Large intestine (tissue), 3 donors: ENCODE results near the gene PACSIN1. TPM values are rescaled to one million over a fixed set of nuclear protein-coding genes. Genes with fewer than 3 reads are reported as not detected.
A peak's percentile ranks its signal among the peaks of the same experiment; 100 is the strongest.

Experiments used
- DNase-seq, 2 donors: peaks; one replicate each; pipeline versions ENCODE4 v3.0.0 to v3.0.0-alpha.2; 2013
- H3K27ac ChIP-seq: one replicate; pipeline ENCODE4 v1.5.1; 2013; ENCODE audit warnings: low read length
- H3K27me3 ChIP-seq: 2 replicates; pipeline ENCODE4 v1.6.1; 2013; ENCODE audit warnings: low read length; ENCODE audit not compliant: control insufficient read depth, insufficient read depth
- H3K36me3 ChIP-seq: 2 replicates; pipeline ENCODE4 v1.6.1; 2013; ENCODE audit warnings: low read length; ENCODE audit not compliant: control insufficient read depth, insufficient read depth
- H3K4me1 ChIP-seq: one replicate; pipeline ENCODE4 v1.6.1; 2013; ENCODE audit warnings: low read length; ENCODE audit not compliant: control insufficient read depth, insufficient read depth
- H3K4me3 ChIP-seq: one replicate; pipeline ENCODE4 v1.5.1; 2013; ENCODE audit warnings: low read length
- H3K9me3 ChIP-seq: one replicate; pipeline ENCODE4 v1.6.1; 2013; ENCODE audit warnings: mild to moderate bottlenecking, low read depth, low read length, moderate library complexity; ENCODE audit not compliant: control insufficient read depth
- WGBS: methylation state at CpG from one replicate; pipeline ENCODE4 v1.1.5; 2013; ENCODE audit warnings: low lambda C conversion rate; ENCODE audit not compliant: insufficient coverage; 5-methylcytosine and 5-hydroxymethylcytosine counted together
- polyA plus RNA-seq: library from polyadenylated mRNA; unstranded; fragments of 120-200 nt; gene quantifications from one replicate; pipeline ENCODE4 v1.2.1, GENCODE V29; 2013

The PACSIN1 gene
- polyA plus RNA-seq, 1 donor: 0.33 TPM

- no CpG with 5 or more reads among the region's 7 CpGs for WGBS
- H3K4me3 ChIP-seq: no peak overlapping the region
- H3K4me1 ChIP-seq: peaks cover 5% of the 10 kb centered on the region
- no peak for DNase-seq
- no peaks in the 10 kb centered on the region for H3K9me3 ChIP-seq
- no peaks in the 10 kb centered on the region for H3K36me3 ChIP-seq
- no peaks in the 10 kb centered on the region for H3K27me3 ChIP-seq
- H3K27ac ChIP-seq: no peak overlapping the region
These were observed 97.6 kb downstream of the PACSIN1 start for GRCh38 chr6:34563513-34563870.

DNA sequence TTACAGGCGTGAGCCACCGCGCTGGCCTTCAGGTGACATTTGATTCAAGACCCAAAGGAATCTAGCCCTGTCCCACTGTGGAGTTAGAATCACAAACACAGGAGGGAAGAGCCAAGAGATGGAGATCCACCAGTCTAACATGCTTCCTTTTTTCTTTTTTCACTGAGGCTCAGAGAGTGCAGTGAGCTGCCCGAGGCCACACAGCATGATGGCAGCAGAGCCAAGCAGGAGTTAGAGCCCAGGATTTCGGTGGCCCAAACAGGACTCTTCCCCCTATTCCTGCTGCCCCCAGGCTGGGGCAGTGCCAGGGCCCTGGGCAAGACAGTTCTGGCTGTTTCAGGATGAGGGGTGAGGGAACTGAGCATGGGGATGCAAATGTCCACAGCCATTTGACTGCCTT lies 98.3 kb downstream of the PACSIN1 start:
- Histone ChIP-seq H3K36me3 (no peaks in the 10 kb centered on the region), H3K4me1 (peaks cover 5% of the 10 kb centered on the region), H3K27me3 (no peaks in the 10 kb centered on the region), H3K9me3 (no peaks in the 10 kb centered on the region), H3K27ac (no peak overlapping the region), H3K4me3 (no peak overlapping the region)
- DNase-seq: no peak
- no CpG with 5 or more reads among the region's 5 CpGs for WGBS

- no peak for DNase-seq
- H3K27ac ChIP-seq: no peak overlapping the region
- H3K4me3 ChIP-seq: no peak overlapping the region
- whole genome bisulfite sequencing: no CpG with 5 or more reads among the region's 5 CpGs
- H3K27me3 ChIP-seq: no peaks in the 10 kb centered on the region
- H3K36me3 ChIP-seq: no peaks in the 10 kb centered on the region
- peaks cover 1% of the 10 kb centered on the region for H3K4me1 ChIP-seq
- no peaks in the 10 kb centered on the region for H3K9me3 ChIP-seq
These were observed 99.9 kb downstream of the PACSIN1 start for GRCh38 chr6:34565722-34566137.

- no peak overlapping the region for H3K27ac ChIP-seq
- no peaks in the 10 kb centered on the region for H3K9me3 ChIP-seq
- no CpG with 5 or more reads among the region's 14 CpGs for WGBS
- H3K27me3 ChIP-seq: no peaks in the 10 kb centered on the region
- H3K36me3 ChIP-seq: no peaks in the 10 kb centered on the region
- no peak overlapping the region for H3K4me3 ChIP-seq
- DNase-seq: no peak
- no peaks in the 10 kb centered on the region for H3K4me1 ChIP-seq
These were observed 101.1 kb downstream of the PACSIN1 start for GRCh38 chr6:34566830-34567546.

DNA sequence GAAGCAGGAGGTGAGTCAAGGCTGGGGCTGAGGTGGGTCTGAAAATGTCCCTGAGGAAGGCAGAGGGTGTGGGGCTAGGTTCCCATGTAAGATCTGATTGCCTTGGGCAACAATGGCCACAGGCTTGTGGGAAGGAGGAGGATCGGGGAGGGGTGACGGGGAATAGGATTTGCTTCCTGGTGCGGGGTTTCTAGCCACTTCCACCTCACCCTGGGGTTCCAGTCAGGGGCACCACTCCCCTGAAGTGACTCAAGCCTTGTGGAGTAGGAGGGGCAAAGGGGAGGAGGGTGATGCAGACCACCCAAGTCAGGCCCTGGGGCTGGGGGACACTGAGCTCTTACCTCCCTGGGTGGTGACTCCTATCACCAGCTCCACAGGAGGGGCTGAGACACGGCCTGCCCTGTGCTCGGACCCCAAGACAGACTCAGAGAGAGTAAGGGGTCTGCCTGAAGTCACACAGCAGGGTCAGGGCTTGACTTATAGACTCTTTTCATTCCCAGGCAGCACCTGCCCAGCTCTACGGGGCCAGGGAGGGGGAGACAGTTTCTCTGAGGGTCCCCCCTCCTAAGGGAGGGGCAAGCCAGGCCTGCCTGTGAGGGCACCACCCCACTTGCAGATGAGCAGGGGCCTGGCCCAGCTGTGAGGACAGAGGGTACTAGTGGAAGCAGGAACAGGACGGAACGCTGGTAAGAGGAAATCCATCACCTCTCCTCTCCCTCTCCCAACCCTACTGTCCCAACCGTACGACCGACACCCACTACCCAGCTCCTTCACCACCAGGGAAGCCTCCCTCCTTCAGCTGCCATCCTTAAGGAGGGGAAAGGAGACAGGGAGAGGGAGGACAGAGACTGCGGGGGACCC lies 102.7 kb downstream of the PACSIN1 start:
- Histone ChIP-seq H3K36me3 (no peaks in the 10 kb centered on the region), H3K4me3 (no peak overlapping the region), H3K27ac (no peak overlapping the region), H3K9me3 (no peaks in the 10 kb centered on the region), H3K27me3 (no peaks in the 10 kb centered on the region), H3K4me1 (peaks cover under 1% of the 10 kb centered on the region)
- WGBS: no CpG with 5 or more reads among the region's 12 CpGs
- DNase-seq: no peak

GRCh38 chr6:34569361-34569973 lies 103.6 kb downstream of the PACSIN1 start:
- Histone ChIP-seq H3K27me3 (no peaks in the 10 kb centered on the region), H3K36me3 (no peaks in the 10 kb centered on the region), H3K9me3 (no peaks in the 10 kb centered on the region), H3K4me3 (no peak overlapping the region), H3K4me1 (peaks cover 4% of the 10 kb centered on the region), H3K27ac (no peak overlapping the region)
- DNase-seq: no peak
- 100% methylated on average over 2 of the region's 5 CpGs for WGBS

GRCh38 chr6:34570066-34570833 lies 104.4 kb downstream of the PACSIN1 start:
- H3K4me1 ChIP-seq: peaks cover 4% of the 10 kb centered on the region
- DNase-seq: peak in 1 of 2 donors; percentile 15
- no peaks in the 10 kb centered on the region for H3K27me3 ChIP-seq
- H3K36me3 ChIP-seq: no peaks in the 10 kb centered on the region
- WGBS: 84% methylated on average over 5 of the region's 21 CpGs
- no peaks in the 10 kb centered on the region for H3K9me3 ChIP-seq
- no peak overlapping the region for H3K27ac ChIP-seq
- H3K4me3 ChIP-seq: no peak overlapping the region

GRCh38 chr6:34571388-34571787 lies 105.5 kb downstream of the PACSIN1 start:
- Histone ChIP-seq H3K27ac (no peak overlapping the region), H3K4me3 (no peak overlapping the region), H3K27me3 (no peaks in the 10 kb centered on the region), H3K36me3 (no peaks in the 10 kb centered on the region), H3K9me3 (no peaks in the 10 kb centered on the region), H3K4me1 (peaks cover 4% of the 10 kb centered on the region)
- WGBS: no CpG with 5 or more reads among the region's 9 CpGs
- no peak for DNase-seq

DNA sequence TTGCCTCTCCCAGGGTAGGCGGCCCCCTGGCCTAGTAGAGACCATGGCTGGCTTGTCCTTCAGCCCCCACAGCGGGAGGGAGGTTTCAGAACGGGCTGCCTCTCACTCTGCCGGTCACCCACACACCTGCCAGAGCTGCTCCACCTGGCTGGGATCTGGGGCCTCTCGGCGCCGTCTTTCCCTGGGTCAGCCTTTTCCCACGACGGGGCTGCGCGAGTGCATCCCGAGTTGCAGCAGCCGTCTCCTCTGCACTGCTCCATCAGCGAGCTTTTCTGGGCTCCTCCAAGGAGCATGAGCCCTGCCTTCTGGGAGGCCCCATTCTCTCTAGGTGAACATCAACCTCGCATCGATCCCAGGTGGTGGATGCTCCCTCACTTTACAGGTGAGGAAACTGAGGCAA lies 106.1 kb downstream of the PACSIN1 start:
- H3K27me3 ChIP-seq: no peaks in the 10 kb centered on the region
- H3K36me3 ChIP-seq: no peaks in the 10 kb centered on the region
- no peak overlapping the region for H3K27ac ChIP-seq
- no peaks in the 10 kb centered on the region for H3K9me3 ChIP-seq
- no peak for DNase-seq
- peaks cover 4% of the 10 kb centered on the region for H3K4me1 ChIP-seq
- H3K4me3 ChIP-seq: no peak overlapping the region
- no CpG with 5 or more reads among the region's 16 CpGs for WGBS

- Histone ChIP-seq H3K4me1 (peaks cover 4% of the 10 kb centered on the region), H3K36me3 (no peaks in the 10 kb centered on the region), H3K4me3 (no peak overlapping the region), H3K27me3 (no peaks in the 10 kb centered on the region), H3K9me3 (no peaks in the 10 kb centered on the region), H3K27ac (no peak overlapping the region)
- DNase-seq: no peak
- WGBS: no CpG with 5 or more reads among the region's 6 CpGs
These were observed 106.7 kb downstream of the PACSIN1 start for GRCh38 chr6:34572585-34572984.
